Measurements from ENCODE around the gene CYB561.
A peak's percentile ranks its signal among the peaks of the same experiment; 100 is the strongest.

CYB561 gene

DNA sequence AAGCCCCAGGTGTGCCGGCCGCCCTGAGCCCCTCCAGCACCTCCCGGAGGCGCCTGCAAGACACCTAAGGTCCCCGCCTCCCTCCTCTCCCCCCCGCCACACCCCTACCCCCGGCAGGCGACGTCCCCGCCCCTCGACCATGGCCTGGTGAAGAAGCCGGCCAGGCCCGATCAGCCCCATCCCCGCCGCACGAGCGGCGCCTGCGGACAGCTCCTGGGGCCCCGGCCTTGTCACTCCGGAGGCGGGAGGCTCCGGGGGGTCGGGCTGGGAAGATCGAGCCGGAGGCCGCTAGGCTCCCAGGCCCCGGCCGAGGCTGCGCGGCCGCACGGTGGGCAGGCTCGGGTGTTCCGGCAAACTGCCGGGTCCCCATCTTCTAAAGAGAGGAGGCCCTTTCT, 30.4 kb upstream of the CYB561 start:
- ChIA-PET CTCF (interaction anchor here (0.5 to 8.1 kb wide), 7 partner anchors 11 to 345 kb away, joined by 3 to 159 read pairs (median 5); no protein-coding TSS in a partner anchor), POLR2A (interaction anchor here (0.6 to 1.1 kb wide), 2 partner anchors 75 to 146 kb away, joined by 3 to 4 read pairs; partner anchors contain the start of gene MAP3K3)
- H3K4me3 ChIP-seq (ENCODE audit: low read depth, low read length) = peak overlapping the region; percentile 50
- no peaks in the 10 kb centered on the region for H3K9me3 ChIP-seq (ENCODE audit: control insufficient read depth, insufficient read depth, low read depth, low read length)
- peak overlapping the region; percentile 61; the same call in 1 of the 2 replicates for H3K27ac ChIP-seq (ENCODE audit: extremely low read depth, low read depth, low read length)
- H3K36me3 ChIP-seq (ENCODE audit: control insufficient read depth in 2 of 2, insufficient read depth in 1 of 2, low read length in 2 of 2) = no peaks in the 10 kb centered on the region
- H3K4me1 ChIP-seq (ENCODE audit: control insufficient read depth, insufficient read depth, low read length) = peaks cover 13% of the 10 kb centered on the region
- TF ChIP-seq ZXDB (tag by site-specific recombination; IDR thresholded peaks at IDR 0.05) = 0 out of 2 replicates have a peak, but pooled peaks have one; percentile 44
- peak; percentile 51; the same call in 1 of the 2 replicates for TF ChIP-seq ZNF341 (tag by site-specific recombination; IDR thresholded peaks at IDR 0.05; ENCODE audit: low read depth)
- TF ChIP-seq, protein P1, sequence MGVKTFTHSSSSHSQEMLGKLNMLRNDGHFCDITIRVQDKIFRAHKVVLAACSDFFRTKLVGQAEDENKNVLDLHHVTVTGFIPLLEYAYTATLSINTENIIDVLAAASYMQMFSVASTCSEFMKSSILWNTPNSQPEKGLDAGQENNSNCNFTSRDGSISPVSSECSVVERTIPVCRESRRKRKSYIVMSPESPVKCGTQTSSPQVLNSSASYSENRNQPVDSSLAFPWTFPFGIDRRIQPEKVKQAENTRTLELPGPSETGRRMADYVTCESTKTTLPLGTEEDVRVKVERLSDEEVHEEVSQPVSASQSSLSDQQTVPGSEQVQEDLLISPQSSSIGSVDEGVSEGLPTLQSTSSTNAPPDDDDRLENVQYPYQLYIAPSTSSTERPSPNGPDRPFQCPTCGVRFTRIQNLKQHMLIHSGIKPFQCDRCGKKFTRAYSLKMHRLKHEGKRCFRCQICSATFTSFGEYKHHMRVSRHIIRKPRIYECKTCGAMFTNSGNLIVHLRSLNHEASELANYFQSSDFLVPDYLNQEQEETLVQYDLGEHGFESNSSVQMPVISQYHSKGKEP (tag by site-specific recombination; IDR thresholded peaks at IDR 0.05) = no peak
- no peak for TF ChIP-seq ZNF654 (tag by site-specific recombination; IDR thresholded peaks at IDR 0.05; ENCODE audit: low read depth)
- no peak for TF ChIP-seq ZFP41 (tag by site-specific recombination; IDR thresholded peaks at IDR 0.05; ENCODE audit: borderline replicate concordance)
- TF ChIP-seq, protein P2, sequence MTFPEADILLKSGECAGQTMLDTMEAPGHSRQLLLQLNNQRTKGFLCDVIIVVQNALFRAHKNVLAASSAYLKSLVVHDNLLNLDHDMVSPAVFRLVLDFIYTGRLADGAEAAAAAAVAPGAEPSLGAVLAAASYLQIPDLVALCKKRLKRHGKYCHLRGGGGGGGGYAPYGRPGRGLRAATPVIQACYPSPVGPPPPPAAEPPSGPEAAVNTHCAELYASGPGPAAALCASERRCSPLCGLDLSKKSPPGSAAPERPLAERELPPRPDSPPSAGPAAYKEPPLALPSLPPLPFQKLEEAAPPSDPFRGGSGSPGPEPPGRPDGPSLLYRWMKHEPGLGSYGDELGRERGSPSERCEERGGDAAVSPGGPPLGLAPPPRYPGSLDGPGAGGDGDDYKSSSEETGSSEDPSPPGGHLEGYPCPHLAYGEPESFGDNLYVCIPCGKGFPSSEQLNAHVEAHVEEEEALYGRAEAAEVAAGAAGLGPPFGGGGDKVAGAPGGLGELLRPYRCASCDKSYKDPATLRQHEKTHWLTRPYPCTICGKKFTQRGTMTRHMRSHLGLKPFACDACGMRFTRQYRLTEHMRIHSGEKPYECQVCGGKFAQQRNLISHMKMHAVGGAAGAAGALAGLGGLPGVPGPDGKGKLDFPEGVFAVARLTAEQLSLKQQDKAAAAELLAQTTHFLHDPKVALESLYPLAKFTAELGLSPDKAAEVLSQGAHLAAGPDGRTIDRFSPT (tag by site-specific recombination; IDR thresholded peaks at IDR 0.05) = no peak
- TF ChIP-seq, protein P3, sequence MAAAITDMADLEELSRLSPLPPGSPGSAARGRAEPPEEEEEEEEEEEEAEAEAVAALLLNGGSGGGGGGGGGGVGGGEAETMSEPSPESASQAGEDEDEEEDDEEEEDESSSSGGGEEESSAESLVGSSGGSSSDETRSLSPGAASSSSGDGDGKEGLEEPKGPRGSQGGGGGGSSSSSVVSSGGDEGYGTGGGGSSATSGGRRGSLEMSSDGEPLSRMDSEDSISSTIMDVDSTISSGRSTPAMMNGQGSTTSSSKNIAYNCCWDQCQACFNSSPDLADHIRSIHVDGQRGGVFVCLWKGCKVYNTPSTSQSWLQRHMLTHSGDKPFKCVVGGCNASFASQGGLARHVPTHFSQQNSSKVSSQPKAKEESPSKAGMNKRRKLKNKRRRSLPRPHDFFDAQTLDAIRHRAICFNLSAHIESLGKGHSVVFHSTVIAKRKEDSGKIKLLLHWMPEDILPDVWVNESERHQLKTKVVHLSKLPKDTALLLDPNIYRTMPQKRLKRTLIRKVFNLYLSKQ (tag by site-specific recombination; IDR thresholded peaks at IDR 0.05; ENCODE audit: borderline replicate concordance) = no peak
- no peak for TF ChIP-seq ZNF571 (tag by site-specific recombination; IDR thresholded peaks at IDR 0.05)
- TF ChIP-seq, protein P4, sequence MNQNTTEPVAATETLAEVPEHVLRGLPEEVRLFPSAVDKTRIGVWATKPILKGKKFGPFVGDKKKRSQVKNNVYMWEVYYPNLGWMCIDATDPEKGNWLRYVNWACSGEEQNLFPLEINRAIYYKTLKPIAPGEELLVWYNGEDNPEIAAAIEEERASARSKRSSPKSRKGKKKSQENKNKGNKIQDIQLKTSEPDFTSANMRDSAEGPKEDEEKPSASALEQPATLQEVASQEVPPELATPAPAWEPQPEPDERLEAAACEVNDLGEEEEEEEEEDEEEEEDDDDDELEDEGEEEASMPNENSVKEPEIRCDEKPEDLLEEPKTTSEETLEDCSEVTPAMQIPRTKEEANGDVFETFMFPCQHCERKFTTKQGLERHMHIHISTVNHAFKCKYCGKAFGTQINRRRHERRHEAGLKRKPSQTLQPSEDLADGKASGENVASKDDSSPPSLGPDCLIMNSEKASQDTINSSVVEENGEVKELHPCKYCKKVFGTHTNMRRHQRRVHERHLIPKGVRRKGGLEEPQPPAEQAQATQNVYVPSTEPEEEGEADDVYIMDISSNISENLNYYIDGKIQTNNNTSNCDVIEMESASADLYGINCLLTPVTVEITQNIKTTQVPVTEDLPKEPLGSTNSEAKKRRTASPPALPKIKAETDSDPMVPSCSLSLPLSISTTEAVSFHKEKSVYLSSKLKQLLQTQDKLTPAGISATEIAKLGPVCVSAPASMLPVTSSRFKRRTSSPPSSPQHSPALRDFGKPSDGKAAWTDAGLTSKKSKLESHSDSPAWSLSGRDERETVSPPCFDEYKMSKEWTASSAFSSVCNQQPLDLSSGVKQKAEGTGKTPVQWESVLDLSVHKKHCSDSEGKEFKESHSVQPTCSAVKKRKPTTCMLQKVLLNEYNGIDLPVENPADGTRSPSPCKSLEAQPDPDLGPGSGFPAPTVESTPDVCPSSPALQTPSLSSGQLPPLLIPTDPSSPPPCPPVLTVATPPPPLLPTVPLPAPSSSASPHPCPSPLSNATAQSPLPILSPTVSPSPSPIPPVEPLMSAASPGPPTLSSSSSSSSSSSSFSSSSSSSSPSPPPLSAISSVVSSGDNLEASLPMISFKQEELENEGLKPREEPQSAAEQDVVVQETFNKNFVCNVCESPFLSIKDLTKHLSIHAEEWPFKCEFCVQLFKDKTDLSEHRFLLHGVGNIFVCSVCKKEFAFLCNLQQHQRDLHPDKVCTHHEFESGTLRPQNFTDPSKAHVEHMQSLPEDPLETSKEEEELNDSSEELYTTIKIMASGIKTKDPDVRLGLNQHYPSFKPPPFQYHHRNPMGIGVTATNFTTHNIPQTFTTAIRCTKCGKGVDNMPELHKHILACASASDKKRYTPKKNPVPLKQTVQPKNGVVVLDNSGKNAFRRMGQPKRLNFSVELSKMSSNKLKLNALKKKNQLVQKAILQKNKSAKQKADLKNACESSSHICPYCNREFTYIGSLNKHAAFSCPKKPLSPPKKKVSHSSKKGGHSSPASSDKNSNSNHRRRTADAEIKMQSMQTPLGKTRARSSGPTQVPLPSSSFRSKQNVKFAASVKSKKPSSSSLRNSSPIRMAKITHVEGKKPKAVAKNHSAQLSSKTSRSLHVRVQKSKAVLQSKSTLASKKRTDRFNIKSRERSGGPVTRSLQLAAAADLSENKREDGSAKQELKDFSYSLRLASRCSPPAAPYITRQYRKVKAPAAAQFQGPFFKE (tag by site-specific recombination; IDR thresholded peaks at IDR 0.05; ENCODE audit: borderline replicate concordance) = no peak
- no peak for TF ChIP-seq ZNF24 (tag by site-specific recombination; IDR thresholded peaks at IDR 0.05)
- TF ChIP-seq, protein P5, sequence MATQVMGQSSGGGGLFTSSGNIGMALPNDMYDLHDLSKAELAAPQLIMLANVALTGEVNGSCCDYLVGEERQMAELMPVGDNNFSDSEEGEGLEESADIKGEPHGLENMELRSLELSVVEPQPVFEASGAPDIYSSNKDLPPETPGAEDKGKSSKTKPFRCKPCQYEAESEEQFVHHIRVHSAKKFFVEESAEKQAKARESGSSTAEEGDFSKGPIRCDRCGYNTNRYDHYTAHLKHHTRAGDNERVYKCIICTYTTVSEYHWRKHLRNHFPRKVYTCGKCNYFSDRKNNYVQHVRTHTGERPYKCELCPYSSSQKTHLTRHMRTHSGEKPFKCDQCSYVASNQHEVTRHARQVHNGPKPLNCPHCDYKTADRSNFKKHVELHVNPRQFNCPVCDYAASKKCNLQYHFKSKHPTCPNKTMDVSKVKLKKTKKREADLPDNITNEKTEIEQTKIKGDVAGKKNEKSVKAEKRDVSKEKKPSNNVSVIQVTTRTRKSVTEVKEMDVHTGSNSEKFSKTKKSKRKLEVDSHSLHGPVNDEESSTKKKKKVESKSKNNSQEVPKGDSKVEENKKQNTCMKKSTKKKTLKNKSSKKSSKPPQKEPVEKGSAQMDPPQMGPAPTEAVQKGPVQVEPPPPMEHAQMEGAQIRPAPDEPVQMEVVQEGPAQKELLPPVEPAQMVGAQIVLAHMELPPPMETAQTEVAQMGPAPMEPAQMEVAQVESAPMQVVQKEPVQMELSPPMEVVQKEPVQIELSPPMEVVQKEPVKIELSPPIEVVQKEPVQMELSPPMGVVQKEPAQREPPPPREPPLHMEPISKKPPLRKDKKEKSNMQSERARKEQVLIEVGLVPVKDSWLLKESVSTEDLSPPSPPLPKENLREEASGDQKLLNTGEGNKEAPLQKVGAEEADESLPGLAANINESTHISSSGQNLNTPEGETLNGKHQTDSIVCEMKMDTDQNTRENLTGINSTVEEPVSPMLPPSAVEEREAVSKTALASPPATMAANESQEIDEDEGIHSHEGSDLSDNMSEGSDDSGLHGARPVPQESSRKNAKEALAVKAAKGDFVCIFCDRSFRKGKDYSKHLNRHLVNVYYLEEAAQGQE (tag by site-specific recombination; IDR thresholded peaks at IDR 0.05) = peak; percentile 80
- TF ChIP-seq, protein P6, sequence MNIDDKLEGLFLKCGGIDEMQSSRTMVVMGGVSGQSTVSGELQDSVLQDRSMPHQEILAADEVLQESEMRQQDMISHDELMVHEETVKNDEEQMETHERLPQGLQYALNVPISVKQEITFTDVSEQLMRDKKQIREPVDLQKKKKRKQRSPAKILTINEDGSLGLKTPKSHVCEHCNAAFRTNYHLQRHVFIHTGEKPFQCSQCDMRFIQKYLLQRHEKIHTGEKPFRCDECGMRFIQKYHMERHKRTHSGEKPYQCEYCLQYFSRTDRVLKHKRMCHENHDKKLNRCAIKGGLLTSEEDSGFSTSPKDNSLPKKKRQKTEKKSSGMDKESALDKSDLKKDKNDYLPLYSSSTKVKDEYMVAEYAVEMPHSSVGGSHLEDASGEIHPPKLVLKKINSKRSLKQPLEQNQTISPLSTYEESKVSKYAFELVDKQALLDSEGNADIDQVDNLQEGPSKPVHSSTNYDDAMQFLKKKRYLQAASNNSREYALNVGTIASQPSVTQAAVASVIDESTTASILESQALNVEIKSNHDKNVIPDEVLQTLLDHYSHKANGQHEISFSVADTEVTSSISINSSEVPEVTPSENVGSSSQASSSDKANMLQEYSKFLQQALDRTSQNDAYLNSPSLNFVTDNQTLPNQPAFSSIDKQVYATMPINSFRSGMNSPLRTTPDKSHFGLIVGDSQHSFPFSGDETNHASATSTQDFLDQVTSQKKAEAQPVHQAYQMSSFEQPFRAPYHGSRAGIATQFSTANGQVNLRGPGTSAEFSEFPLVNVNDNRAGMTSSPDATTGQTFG (tag by site-specific recombination; IDR thresholded peaks at IDR 0.05; ENCODE audit: borderline replicate concordance) = no peak
- TF ChIP-seq ZNF596 (tag by site-specific recombination; IDR thresholded peaks at IDR 0.05) = no peak
- no peak for TF ChIP-seq ZNF292 (tag by site-specific recombination; IDR thresholded peaks at IDR 0.05; ENCODE audit: borderline replicate concordance, low read depth)
- no peak for TF ChIP-seq BCL11B (tag by site-specific recombination; IDR thresholded peaks at IDR 0.05; ENCODE audit: low read depth)
- no peak for TF ChIP-seq HOXD13 (CRISPR knock-in tag; IDR thresholded peaks at IDR 0.05; ENCODE audit: borderline replicate concordance)
- TF ChIP-seq, protein P7, sequence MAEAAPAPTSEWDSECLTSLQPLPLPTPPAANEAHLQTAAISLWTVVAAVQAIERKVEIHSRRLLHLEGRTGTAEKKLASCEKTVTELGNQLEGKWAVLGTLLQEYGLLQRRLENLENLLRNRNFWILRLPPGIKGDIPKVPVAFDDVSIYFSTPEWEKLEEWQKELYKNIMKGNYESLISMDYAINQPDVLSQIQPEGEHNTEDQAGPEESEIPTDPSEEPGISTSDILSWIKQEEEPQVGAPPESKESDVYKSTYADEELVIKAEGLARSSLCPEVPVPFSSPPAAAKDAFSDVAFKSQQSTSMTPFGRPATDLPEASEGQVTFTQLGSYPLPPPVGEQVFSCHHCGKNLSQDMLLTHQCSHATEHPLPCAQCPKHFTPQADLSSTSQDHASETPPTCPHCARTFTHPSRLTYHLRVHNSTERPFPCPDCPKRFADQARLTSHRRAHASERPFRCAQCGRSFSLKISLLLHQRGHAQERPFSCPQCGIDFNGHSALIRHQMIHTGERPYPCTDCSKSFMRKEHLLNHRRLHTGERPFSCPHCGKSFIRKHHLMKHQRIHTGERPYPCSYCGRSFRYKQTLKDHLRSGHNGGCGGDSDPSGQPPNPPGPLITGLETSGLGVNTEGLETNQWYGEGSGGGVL (tag by site-specific recombination; IDR thresholded peaks at IDR 0.05) = peak; percentile 29; the same call in 1 of the 2 replicates
